Muscle of leg (tissue), 11 donors: Measurements from ENCODE around the gene PARVB. TPM values are rescaled to one million over a fixed set of nuclear protein-coding genes. Genes with fewer than 3 reads are reported as not detected.

Experiments
- DNase-seq: peaks from one replicate; pipeline ENCODE4 v3.0.0; 2013
- H3K27ac ChIP-seq: one replicate; pipeline ENCODE4 v1.5.1; 2013; ENCODE audit warnings: mild to moderate bottlenecking, low read length, control low read depth
- H3K27me3 ChIP-seq: one replicate; pipeline ENCODE4 v1.6.1; 2013; ENCODE audit warnings: low read length; ENCODE audit not compliant: control insufficient read depth, insufficient read depth
- H3K36me3 ChIP-seq: one replicate; pipeline ENCODE4 v1.6.1; 2013; ENCODE audit warnings: low read length; ENCODE audit not compliant: control insufficient read depth, insufficient read depth
- H3K4me1 ChIP-seq: one replicate; pipeline ENCODE4 v1.6.1; 2013; ENCODE audit warnings: low read length; ENCODE audit not compliant: control insufficient read depth, insufficient read depth
- H3K4me3 ChIP-seq: one replicate; pipeline ENCODE4 v1.5.1; 2013; ENCODE audit warnings: low read length, control low read depth
- H3K9me3 ChIP-seq: replicated peaks from 2 replicates; pipeline ENCODE4 v1.6.1; 2013; ENCODE audit warnings: low read depth, low read length; ENCODE audit not compliant: control insufficient read depth
- WGBS: methylation state at CpG from one replicate; pipeline ENCODE4 v1.1.5; 2013; ENCODE audit warnings: missing lambda C conversion rate; ENCODE audit not compliant: insufficient coverage; 5-methylcytosine and 5-hydroxymethylcytosine counted together
- polyA plus RNA-seq, 8 donors: library from polyadenylated mRNA; unstranded; fragments of 120-200 nt; gene quantifications; one replicate each; pipeline versions ENCODE4 v1.2.1 to v1.2.3, GENCODE V29; 2013; ENCODE audit warnings: inconsistent platforms in 1 of 8, low replicate concordance in 1 of 8; ENCODE audit not compliant: insufficient read length in 8 of 8, insufficient read depth in 1 of 8
- total RNA-seq: library from RNA; stranded (reverse); fragments of 120-200 nt; gene quantifications from one replicate; pipeline ENCODE4 v1.2.4, GENCODE V29; 2013

The PARVB gene
- total and polyA plus RNA-seq, 9 donors: 31.5 to 52.0 (median 43.8) TPM

DNA sequence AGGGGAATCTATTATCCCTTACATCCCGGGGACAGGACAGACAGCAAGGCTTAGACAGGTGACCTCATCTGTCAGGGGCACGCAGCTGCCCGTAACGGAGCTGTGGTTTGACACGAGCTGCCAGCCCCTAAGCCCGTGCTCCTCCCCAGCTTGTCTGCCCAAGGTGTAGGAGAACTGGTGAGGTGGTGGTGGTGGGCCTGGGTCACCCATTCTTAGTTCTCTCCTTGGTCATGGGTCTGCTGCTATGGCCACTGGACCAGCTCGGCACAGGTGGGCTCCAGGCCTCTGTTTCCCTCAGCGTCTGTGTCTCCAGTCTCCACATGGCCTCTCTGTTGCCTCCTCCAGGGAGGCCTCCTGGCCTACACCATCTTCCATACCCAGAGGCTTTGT lies 162.0 kb downstream of the PARVB start:
- Histone ChIP-seq H3K36me3 (no peaks in the 10 kb centered on the region), H3K27ac (no peak overlapping the region), H3K4me1 (peaks cover 3% of the 10 kb centered on the region), H3K27me3 (peaks cover 14% of the 10 kb centered on the region), H3K4me3 (no peak overlapping the region), H3K9me3 (no peaks in the 10 kb centered on the region)
- WGBS: 85% methylated on average over 6 of the region's 8 CpGs
- no peak for DNase-seq

DNA sequence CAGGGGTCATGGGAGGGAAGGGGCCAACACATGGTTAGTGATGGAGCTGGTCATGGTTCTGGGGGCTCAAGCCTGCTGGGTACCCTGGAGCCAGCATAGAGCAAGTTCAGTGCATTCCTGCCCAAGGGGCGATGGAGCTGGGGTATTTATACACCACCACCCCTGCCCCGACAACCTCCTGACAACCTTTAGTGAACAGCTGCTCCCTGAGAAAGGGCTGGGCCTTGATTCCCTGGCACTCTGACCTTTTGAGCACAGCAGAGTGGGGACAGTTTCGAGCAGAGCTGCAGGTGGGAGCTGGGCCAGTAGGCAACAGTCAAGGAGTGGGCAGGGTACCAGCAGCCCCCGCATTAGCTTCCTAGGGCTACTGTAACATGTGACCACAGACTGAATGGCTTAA lies 162.6 kb downstream of the PARVB start:
- 88% methylated on average over 4 of the region's 4 CpGs for WGBS
- no peak overlapping the region for H3K27ac ChIP-seq

DNA sequence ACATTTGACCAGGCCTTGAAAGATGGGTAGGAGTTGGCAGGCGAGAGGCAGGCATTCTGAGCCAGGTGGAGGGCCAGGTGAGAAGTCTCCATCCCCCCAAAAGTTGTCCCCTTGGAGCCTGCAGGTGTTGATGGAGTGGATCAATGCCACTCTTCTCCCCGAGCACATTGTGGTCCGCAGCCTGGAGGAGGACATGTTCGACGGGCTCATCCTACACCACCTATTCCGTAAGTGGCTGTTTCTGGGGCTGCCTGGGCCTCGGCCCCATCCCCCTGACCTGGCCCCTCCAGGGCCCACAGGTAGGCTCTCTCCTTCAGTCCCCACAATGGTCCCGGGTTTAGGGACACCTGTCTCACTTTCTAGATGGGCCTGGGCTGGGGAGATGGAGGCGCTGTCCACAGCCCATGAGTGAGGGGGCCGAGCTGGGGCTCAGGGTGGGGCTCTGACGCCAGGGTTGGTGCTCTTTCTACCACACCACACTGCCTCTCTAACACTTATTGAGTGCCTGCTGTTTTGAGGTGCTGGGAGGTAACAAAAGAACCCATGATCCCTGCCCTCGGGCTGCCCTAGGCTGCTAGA lies 163.6 kb downstream of the PARVB start:
- peaks cover 4% of the 10 kb centered on the region for H3K27me3 ChIP-seq
- H3K4me3 ChIP-seq: no peak overlapping the region
- no peaks in the 10 kb centered on the region for H3K9me3 ChIP-seq
- DNase-seq: no peak
- WGBS: 82% methylated on average over 8 of the region's 12 CpGs
- no peaks in the 10 kb centered on the region for H3K4me1 ChIP-seq
- no peaks in the 10 kb centered on the region for H3K36me3 ChIP-seq
- H3K27ac ChIP-seq: no peak overlapping the region

More for the DNA sequence above, 162.6 kb downstream of the PARVB start:
- no peaks in the 10 kb centered on the region for H3K36me3 ChIP-seq
- peaks cover 3% of the 10 kb centered on the region for H3K4me1 ChIP-seq
- no peak for DNase-seq
- H3K4me3 ChIP-seq: no peak overlapping the region
- H3K9me3 ChIP-seq: no peaks in the 10 kb centered on the region
- H3K27me3 ChIP-seq: peaks cover 12% of the 10 kb centered on the region

DNA sequence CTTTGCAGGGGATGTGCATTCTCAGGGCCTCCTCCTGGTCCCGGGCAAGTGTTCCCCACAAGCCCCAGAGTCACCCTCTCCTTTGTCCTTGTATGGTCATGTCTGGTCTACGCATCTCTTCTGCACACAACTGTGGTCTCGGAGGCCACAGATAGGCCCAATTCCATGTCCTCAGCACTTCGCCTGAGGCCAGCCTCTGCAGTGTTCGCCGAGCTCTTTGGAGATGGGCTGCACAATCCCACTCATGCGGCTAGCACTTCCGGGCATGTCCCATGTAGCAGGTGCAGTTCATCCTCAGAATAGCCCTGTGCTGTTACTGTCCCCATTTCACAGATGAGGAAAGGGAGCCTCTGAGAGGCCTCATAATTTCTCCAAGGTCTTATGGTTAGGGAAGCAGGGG lies 164.2 kb downstream of the PARVB start:
- Histone ChIP-seq H3K9me3 (no peaks in the 10 kb centered on the region), H3K36me3 (no peaks in the 10 kb centered on the region), H3K27ac (no peak overlapping the region), H3K4me1 (no peaks in the 10 kb centered on the region), H3K27me3 (no peaks in the 10 kb centered on the region), H3K4me3 (no peak overlapping the region)
- 88% methylated on average over 8 of the region's 8 CpGs for WGBS
- DNase-seq: no peak

DNA sequence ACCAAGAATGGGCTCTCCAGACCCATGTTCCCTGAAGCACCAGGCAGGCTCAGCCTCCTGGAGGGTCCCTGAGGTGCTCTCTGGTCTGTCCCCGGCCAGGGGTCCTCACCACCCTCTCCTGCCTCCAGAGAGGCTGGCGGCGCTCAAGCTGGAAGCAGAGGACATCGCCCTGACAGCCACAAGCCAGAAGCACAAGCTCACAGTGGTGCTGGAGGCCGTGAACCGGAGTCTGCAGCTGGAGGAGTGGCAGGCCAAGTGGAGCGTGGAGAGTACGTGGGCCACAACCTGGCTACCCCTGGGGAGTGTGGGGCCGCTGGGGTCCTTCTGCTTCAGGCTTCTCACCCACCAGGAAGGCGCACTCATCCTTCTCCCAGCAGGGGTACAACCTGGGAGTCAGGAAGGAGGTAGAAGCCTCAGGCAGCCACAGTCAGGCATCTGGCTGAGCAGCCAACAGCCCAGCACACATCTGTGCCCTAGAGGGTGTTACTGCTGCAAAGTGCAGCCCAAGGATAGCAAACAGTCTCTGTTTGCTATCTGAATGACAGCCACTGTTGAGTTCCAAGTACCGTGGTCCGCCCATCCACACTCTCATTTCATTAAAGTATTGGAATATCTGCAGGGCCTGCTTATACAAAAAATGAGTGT lies 165.0 kb downstream of the PARVB start:
- Histone ChIP-seq H3K9me3 (no peaks in the 10 kb centered on the region), H3K4me3 (no peak overlapping the region), H3K27ac (no peak overlapping the region), H3K36me3 (no peaks in the 10 kb centered on the region), H3K27me3 (peaks cover 2% of the 10 kb centered on the region), H3K4me1 (no peaks in the 10 kb centered on the region)
- WGBS: 94% methylated on average over 7 of the region's 12 CpGs
- no peak for DNase-seq

DNA sequence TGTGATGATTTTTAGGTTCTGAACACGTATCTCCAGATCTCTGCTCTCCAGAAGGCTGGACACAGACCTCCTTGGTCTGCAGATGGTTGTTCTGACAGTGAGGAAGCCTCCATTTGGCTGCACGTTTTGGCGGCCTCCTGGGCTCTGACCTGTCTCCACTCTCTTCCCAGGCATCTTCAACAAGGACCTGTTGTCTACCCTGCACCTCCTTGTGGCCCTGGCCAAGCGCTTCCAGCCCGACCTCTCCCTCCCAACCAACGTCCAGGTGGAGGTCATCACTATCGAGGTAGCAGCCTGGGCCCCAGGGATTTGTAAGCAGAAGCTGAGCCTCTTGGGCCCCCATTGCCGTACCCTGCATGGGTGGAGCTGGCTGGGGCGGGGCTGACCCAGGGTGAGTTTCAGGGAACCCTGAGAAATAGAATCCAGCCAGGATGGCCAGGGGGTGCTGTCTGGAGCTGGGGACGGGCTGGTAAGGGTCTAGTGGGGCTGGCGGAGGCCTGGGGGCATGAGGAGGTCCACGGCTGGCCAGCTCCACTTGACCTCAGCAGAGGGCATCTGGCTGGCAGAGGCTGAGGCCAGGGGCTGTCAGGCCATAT lies 166.4 kb downstream of the PARVB start:
- Histone ChIP-seq H3K4me3 (no peak overlapping the region), H3K27me3 (peaks cover 9% of the 10 kb centered on the region), H3K27ac (no peak overlapping the region), H3K4me1 (no peaks in the 10 kb centered on the region), H3K9me3 (no peaks in the 10 kb centered on the region), H3K36me3 (no peaks in the 10 kb centered on the region)
- 74% methylated on average over 11 of the region's 12 CpGs for WGBS
- DNase-seq: no peak

DNA sequence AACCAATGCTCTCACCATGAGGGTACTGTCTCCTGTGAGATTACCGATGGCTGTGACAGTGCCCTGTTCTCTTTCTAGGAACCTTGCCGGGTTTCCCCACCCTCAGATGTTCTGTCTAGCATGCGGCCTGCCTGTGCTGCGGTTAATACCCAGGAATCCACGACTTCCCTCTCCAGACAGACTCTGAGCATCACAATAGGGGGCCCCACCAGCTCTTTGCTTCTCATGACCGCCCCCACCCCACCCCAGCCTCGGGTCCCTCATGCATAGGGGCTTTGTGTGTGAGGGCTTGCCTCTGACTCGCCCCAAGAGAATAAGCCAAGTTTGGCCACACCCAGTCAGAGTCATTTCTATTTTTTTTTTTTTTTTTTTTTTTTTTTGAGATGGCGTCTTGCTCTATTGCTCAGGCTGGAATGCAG lies 166.9 kb downstream of the PARVB start:
- Histone ChIP-seq H3K27ac (no peak overlapping the region), H3K36me3 (no peaks in the 10 kb centered on the region), H3K27me3 (peaks cover 13% of the 10 kb centered on the region), H3K4me3 (no peak overlapping the region), H3K9me3 (no peaks in the 10 kb centered on the region), H3K4me1 (no peaks in the 10 kb centered on the region)
- WGBS: no CpG with 5 or more reads among the region's 9 CpGs
- no peak for DNase-seq

DNA sequence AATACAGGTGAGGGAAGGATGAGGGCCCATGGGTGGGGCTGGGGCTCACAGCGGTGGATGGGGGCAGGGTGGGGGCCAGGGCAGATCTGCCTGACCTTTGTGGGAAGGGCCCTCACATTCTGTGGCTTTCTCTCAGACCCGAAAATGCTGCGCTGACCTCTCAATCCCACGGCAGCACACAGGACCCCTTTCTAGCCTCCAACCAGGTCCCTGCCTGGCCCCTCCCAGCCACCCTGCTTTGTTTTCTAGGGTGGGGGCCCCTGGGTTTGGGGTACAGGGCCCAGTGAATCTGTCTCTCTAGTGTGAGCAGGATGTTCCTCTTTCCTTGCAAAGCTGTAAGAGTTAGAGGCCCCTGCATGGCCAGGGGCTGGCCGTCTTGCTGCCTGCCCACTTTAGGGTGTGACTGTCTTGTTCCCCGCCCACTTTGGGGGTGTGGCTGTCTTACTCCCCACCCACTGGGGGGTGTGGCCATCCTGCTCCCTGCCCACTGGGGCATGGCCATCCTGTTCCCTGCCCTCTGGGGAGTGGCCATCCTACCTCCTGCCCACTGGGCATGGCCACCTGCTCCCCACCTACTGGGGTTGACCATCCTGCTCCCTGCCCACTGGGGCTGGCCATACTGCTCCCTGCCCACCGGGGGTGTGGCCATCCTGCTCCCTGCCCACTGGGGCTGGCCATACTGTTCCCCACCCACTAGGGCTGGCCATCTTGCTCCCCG lies 168.2 kb downstream of the PARVB start:
- Histone ChIP-seq H3K4me1 (no peaks in the 10 kb centered on the region), H3K27me3 (peaks cover 18% of the 10 kb centered on the region), H3K36me3 (no peaks in the 10 kb centered on the region), H3K27ac (no peak overlapping the region), H3K4me3 (no peak overlapping the region), H3K9me3 (no peaks in the 10 kb centered on the region)
- WGBS: 86% methylated on average over 4 of the region's 8 CpGs
- DNase-seq: no peak

DNA sequence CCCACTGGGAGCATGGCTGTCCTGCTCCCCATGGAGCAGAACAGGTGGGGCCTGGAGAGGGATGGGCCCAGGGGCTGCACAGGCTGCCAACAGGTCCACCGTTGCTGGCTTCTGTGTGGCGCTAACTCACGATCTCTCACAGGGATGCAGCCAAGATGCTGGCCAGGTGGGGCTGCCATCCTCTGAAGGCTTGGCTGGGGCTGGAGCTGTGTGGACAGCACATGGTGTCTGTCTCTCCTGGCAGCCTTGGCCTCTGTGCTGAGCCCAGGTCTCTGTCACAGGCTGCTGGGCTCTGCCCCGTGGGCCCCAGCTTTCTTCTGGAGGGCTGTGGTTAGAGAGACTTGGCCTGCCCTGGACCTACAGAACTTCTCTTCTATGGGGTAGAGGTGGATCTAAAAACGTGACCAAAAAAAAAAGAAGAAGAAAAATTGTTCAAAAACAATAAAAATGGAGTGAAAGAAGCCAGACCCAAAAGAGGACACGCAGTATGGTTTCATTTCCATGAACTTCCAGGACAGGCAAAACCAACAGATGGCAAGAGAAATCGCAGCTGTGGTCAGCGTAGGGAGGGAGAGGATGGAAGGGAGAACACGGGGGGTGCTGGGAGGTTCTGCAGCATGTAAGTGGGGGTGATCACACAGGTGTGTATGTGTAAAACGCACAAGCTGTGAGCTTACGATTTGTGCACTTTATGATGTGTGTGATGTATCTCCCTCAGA lies 168.9 kb downstream of the PARVB start:
- Histone ChIP-seq H3K27ac (no peak overlapping the region), H3K4me1 (no peaks in the 10 kb centered on the region), H3K4me3 (no peak overlapping the region), H3K27me3 (peaks cover 20% of the 10 kb centered on the region), H3K9me3 (no peaks in the 10 kb centered on the region), H3K36me3 (no peaks in the 10 kb centered on the region)
- DNase-seq: no peak
- WGBS: 56% methylated on average over 7 of the region's 11 CpGs

DNA sequence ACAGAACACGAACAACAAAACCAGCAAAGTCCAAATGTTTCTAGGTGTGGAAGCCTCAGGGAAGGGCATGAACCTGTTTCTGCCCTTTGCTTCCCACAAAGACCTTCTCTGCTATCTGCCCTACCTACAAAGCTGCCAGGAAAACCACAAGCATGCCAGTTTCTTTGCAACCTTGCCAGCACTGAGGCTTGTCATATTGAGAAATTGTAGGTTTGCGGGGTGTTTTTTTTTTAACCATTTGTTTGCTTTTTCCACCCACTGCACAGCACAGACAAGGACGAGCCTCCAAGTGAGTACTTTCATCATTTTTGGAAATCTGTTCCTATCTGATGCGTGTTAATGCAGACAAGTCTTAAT lies 169.4 kb downstream of the PARVB start:
- Histone ChIP-seq H3K4me1 (no peaks in the 10 kb centered on the region), H3K36me3 (no peaks in the 10 kb centered on the region), H3K27ac (no peak overlapping the region), H3K27me3 (peaks cover 20% of the 10 kb centered on the region), H3K4me3 (no peak overlapping the region), H3K9me3 (no peaks in the 10 kb centered on the region)
- no CpG with 5 or more reads among the region's 4 CpGs for WGBS
- DNase-seq: no peak
